HepG2 (cell line): Measurements from ENCODE around the gene RNF4. TPM values are rescaled to one million over a fixed set of nuclear protein-coding genes. Genes with fewer than 3 reads are reported as not detected.

Source experiments
- CBX5 ChIP-seq: sonication (generic); formaldehyde crosslinking; IDR thresholded peaks from 2 replicates; pipeline ENCODE4 v1.4.0; 2020; ENCODE audit warnings: missing genetic modification reagents, borderline replicate concordance
- KDM5B ChIP-seq: sonication (generic); formaldehyde crosslinking; IDR thresholded peaks from 2 replicates; pipeline ENCODE4 v1.4.0; 2020; ENCODE audit warnings: missing genetic modification reagents, mild to moderate bottlenecking, borderline replicate concordance
- MZF1 ChIP-seq: sonication (generic); formaldehyde crosslinking; IDR thresholded peaks from 2 replicates; pipeline ENCODE4 v1.8.1; 2023; ENCODE audit warnings: mild to moderate bottlenecking, missing genetic modification reagents, borderline replicate concordance
- PLRG1 ChIP-seq: fragments of 450-650 bp; conservative IDR thresholded peaks from 2 replicates; pipeline ENCODE4 v1.6.1; 2016
- SUZ12 ChIP-seq: fragments of 150-350 bp; IDR thresholded peaks from 2 replicates; pipeline ENCODE4 v1.6.1; 2014; ENCODE audit warnings: low read depth, low read length
- ZNF251 ChIP-seq: sonication (generic); formaldehyde crosslinking; IDR thresholded peaks from 2 replicates; pipeline ENCODE4 v1.9.0; 2021; ENCODE audit warnings: mild to moderate bottlenecking, missing genetic modification reagents
- ZNF256 ChIP-seq: sonication (generic); formaldehyde crosslinking; conservative IDR thresholded peaks from 2 replicates; pipeline ENCODE4 v1.4.0; 2020; ENCODE audit warnings: missing genetic modification reagents
- ZNF264 ChIP-seq: sonication (generic); formaldehyde crosslinking; IDR thresholded peaks from 2 replicates; pipeline ENCODE4 v1.4.0; 2020; ENCODE audit warnings: missing genetic modification reagents
- ZNF513 ChIP-seq: sonication (generic); formaldehyde crosslinking; conservative IDR thresholded peaks from 2 replicates; pipeline ENCODE4 v1.5.0; 2020; ENCODE audit warnings: missing genetic modification reagents
- ZNF639 ChIP-seq: conservative IDR thresholded peaks from 2 replicates; pipeline ENCODE4 v1.6.1; 2018; ENCODE audit warnings: missing genetic modification reagents
- ZNF678 ChIP-seq: sonication (generic); formaldehyde crosslinking; IDR thresholded peaks from 2 replicates; pipeline ENCODE4 v1.4.0; 2020; ENCODE audit warnings: mild to moderate bottlenecking, missing genetic modification reagents
- polyA plus RNA-seq, 8 experiments: library from polyadenylated mRNA; depleted of rRNA in 3 of 8; stranded (reverse) in 7 of 8; unstranded in 1 of 8; fragments of >200 nt; fragmentation: Illumina TruSeq in 4 of 8; extraction: Trizol in 4 of 8; gene quantifications; 2 replicates each; pipeline versions ENCODE4 v1.2.1 to v1.2.3, GENCODE V29; 2011 to 2016; ENCODE audit warnings: low read depth in 4 of 8, missing spikeins in 1 of 8, mixed read lengths in 1 of 8; ENCODE audit not compliant: insufficient read depth in 1 of 8
- total RNA-seq, 5 experiments: library from RNA; depleted of rRNA; stranded (reverse); fragments of >200 nt; fragmentation: Illumina TruSeq; extraction: Trizol; gene quantifications; 2 replicates each; pipeline ENCODE4 v1.2.3, GENCODE V29; 2016; ENCODE audit warnings: low read depth in 1 of 5

Gene RNF4
- total and polyA plus RNA-seq, 2 of the 13 experiments (the other 11 are each of a cell fraction or from before 2014, with no cell fraction given) = 38.1 to 45.1 TPM

DNA sequence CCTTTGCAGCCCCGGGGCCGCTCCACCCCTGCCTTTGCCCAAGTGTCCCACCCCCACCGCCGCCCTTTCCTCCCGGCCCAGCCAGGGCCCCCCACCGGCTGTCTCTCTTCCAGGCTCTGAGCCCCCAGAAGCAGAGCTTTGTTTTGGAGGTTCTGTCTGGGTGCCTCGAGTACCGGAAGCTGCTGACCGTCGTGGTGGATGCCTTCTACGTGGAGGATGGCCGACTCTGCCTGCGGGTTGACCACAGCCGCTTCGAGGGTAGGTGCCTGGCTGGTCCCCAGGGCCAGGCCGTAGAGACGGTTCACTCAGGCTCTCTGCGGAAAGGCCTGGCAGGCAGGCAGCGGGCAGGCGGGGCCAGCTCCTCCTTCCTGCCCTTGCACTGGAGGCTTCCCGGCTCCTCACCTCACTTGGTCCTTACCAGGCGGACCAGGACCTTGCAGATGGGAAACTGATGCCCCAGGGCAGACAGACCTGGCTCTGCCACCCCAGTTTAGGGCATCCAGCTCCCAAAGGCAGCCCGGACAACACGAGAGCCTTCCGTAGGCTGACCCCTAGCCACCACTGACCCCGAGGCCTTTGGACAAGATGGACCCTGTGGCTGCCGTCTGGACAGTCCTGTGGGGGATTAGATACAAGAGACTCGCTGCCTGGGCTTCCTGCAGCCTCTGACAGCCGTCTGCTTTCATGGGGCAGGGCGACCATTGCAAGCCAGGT lies 32.0 kb upstream of the RNF4 start (continued):
- TF ChIP-seq ZNF639 (no peak), CBX5 (CRISPR knock-in tag) (no peak), ZNF264 (CRISPR knock-in tag) (no peak), ZNF678 (CRISPR knock-in tag) (no peak), KDM5B (no peak), PLRG1 (no peak), ZNF251 (no peak), ZNF256 (CRISPR knock-in tag) (no peak), MZF1 (CRISPR knock-in tag) (no peak), ZNF513 (no peak), SUZ12 (no peak)
